Measurements from ENCODE around the gene HPS4.
"Not testable (repeated sequence)": the region's sequence is repeated elsewhere in the genome, so short reads cannot be mapped to it uniquely, and the experiment has no call there.

Gene HPS4

DNA sequence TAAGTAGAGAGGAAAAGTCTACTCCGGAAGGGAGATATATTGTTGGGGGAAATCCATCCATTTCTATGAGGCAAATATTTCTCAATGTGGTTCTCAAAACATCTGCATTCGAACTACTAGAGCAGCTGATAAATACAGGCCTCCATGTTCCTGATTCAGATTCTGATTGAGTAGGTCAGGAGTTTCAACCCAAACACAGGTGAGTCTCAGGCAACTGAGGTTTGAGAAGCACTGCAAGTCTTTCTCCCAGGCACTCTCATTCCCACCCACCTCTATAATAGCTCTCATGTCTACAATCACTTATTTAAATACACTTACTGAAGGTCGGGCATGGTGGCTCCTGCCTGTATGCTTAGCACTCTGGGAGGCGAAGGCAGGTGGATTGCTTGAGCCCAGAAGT is 69.2 kb downstream of the HPS4 start:
- no peak for DNase-seq
- no peak for TF ChIP-seq POLR2A (IDR thresholded peaks at IDR 0.05; ENCODE audit: low read length)
- no peak for TF ChIP-seq GATA1 (IDR thresholded peaks at IDR 0.05; ENCODE audit: low read depth, low read length)

DNA sequence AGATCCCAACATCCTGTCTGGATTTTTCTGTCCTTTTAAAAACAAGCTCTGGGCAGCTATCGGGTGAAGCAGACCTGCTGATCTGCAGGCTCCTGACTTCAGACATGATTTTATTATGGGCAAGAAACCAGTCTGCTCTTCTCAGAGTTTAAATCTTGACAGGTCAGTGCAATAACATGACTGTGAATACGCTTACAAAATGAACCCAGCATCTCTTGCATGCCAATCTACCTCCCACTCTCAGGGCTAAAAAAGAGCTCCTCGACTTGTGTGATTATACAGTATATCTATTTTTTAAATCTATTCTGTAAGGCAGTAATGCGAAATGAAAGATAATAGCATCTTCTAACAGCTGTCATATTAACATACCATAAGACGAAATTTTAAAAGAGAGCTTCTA is 73.2 kb downstream of the HPS4 start:
- TF ChIP-seq POLR2A (IDR thresholded peaks at IDR 0.05; ENCODE audit: low read length) (no peak), GATA1 (IDR thresholded peaks at IDR 0.05; ENCODE audit: low read depth, low read length) (no peak)
- no peak for DNase-seq

DNA sequence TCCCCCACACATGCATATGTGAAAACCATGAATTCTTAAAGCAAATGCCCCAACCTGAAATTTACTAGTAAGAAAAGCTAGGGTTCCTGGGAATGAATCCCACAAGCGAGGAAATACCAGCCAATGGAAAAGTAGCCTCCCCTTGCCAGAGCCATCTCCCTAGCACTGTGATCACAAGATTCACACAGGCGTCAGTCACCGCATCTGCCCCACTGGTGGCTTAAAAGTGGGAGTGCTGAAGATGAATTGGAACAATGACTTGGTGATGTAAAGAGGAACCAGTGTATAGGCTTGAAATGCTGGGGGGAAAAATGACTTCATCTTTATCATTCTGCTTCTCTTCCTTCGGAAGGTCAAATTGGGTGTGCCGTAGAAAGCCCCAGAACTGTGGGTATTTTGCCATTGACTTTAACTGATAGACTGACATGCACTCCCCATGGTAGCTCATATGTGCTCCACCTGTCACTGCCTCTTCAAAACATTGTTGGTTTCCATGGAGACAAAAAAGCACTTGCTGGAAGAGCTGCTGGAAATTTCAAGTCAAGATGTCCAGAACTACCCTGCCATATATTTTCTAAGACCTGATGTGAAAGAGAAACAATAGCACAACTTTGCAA is 73.8 kb downstream of the HPS4 start:
- no peak for TF ChIP-seq GATA1 (IDR thresholded peaks at IDR 0.05; ENCODE audit: low read depth, low read length)
- TF ChIP-seq POLR2A (IDR thresholded peaks at IDR 0.05; ENCODE audit: low read length) = no peak
- no peak for DNase-seq

DNA sequence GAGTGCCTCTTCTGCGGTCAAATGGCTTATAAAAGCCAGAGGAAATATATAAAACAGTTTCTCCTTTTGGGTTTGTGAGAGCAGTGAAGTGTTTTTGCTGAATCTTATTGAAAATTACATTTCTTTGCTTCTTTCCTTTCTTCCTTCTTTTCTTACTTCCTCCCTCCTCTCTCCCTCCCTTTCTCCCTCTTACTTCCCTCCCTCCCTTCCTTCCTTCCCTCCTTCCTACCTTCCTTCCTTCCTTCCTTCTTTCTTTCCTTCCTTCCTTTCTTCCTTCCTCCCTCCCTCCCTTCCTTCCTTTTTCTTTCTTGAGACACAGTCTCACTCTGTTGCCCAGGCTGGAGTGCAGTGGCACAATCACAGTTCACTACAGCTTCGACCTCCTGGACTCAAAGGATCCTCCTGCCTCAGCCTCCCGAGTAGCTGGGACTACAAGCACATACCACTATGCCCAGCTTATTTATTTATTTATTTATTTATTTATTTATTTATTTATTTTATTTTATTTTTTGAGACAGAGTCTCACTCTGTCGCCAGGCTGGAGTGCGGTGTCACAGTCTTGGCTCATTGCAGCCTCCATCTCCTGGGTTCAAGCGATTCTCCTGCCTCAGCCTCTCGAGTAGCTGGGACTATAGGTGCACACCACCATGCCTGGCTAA is 74.9 kb downstream of the HPS4 start:
- not testable (repeated sequence) for DNase-seq

GRCh38 chr22:26406118-26406517 is 77.5 kb downstream of the HPS4 start:
- no peak for DNase-seq
- TF ChIP-seq GATA1 (IDR thresholded peaks at IDR 0.05; ENCODE audit: low read depth, low read length) = no peak
- TF ChIP-seq POLR2A (IDR thresholded peaks at IDR 0.05; ENCODE audit: low read length) = no peak

GRCh38 chr22:26404851-26405421 is 78.6 kb downstream of the HPS4 start:
- TF ChIP-seq POLR2A (IDR thresholded peaks at IDR 0.05; ENCODE audit: low read length) = no peak
- no peak for TF ChIP-seq GATA1 (IDR thresholded peaks at IDR 0.05; ENCODE audit: low read depth, low read length)
- peak; percentile 8 to 14 for DNase-seq

- TF ChIP-seq GATA1 (IDR thresholded peaks at IDR 0.05; ENCODE audit: low read depth, low read length) = no peak
- no peak for TF ChIP-seq POLR2A (IDR thresholded peaks at IDR 0.05; ENCODE audit: low read length)
- DNase-seq = no peak
Observed at GRCh38 chr22:26401726-26402125, 81.9 kb downstream of the HPS4 start.

Measured in erythroblast (primary cell).